Hypothalamus (tissue), 51 donors: Measurements from ENCODE around the gene SSX4B.
"Not testable (repeated sequence)": the region's sequence is repeated elsewhere in the genome, so short reads cannot be mapped to it uniquely, and the experiment has no call there.

Source experiments
- DNase-seq, 51 donors: peaks; one replicate each; lab custom pipeline; 2025; lab: John Stamatoyannopoulos, UW

The SSX4B gene, protein sequence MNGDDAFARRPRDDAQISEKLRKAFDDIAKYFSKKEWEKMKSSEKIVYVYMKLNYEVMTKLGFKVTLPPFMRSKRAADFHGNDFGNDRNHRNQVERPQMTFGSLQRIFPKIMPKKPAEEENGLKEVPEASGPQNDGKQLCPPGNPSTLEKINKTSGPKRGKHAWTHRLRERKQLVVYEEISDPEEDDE

GRCh38 chrX:48411860-48412259 is at the start of gene SSX4B:
TSS of gene SSX4B (minus strand) at chrX:48411960. CDS start at chrX:48411372, 588 bp downstream.
- not testable (repeated sequence) for DNase-seq

DNA sequence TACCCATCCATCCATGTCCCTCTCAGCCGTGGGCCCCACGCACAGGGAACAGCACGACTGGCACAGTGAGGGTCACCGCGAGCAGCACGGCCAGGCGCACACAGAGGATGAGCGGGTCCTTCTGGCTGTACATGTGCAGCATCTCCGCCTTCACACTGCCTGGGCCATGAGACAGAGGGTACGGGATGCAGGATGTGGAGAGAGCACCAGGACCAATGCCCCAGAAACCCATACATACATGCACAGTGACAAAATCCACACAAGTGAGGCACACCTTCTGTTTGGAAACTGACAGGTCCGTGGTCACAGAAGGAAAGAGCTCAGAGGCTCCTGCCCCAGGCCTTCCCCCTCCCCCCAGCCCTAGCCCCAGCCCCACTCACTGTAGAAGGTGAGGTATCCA is 48.8 kb upstream of the SSX4B start:
- DNase-seq: no peak

- DNase-seq: no peak
Measured at GRCh38 chrX:48460031-48460430, 48.3 kb upstream of the SSX4B start.

DNA sequence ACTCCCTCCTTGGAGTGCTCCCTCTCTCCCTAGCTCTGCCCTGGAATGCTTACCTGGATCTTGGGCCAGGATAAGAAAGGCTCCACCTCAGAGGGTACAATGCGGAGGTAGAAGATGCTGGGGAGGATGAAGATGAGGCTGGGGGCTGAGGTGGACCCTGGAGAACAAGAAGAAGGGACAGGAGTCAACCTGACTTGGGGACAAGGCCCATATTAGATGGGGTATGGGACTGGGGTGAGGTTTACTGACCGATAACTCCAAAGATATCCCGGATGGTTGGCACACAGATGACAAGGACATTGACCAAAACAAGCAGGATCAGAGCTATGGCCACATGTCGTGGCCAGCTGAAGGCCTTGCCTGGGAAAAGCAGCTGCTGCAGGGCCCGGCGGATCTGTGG is 47.7 kb upstream of the SSX4B start:
- DNase-seq: no peak

DNA sequence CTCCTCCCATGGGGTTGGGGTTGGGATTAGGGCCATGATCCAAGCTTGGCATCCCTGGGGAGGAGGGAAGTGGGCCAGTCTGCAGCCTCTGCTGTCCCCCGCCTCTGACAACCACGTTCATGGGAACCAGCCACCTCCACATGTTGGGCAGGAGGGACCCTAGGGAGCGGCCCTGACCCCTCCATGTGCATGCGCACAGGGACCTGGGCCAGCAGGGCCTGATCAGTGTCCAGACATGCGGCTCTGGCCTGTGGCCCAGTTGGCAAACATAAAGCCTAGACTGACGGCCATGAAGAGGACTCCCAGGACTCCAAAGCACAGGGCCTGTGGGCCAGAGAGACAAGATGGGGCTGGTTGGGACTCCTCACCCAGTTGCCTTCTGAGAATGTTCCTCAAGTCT is 47.0 kb upstream of the SSX4B start:
- no peak for DNase-seq

GRCh38 chrX:48456628-48457331 is 45.0 kb upstream of the SSX4B start:
- no peak for DNase-seq

DNA sequence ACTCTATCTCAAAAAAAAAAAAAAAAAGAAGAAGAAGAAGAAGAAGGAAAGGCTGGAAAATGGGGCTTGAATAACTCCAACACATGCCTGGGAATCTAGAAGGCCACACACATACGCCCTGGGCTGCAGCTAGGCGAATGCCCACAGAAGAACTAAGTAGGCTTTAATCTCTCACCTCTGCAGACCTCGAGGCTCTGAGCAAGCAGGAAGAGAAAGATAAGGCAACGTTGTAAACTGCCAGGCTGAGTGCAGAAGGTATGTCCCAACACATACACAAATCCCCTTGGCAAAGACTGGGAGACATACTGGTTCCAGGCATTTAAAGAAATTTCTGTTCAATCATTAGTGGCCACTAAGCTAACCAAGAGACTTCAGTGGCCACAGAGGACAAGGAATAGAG is 39.9 kb upstream of the SSX4B start:
- DNase-seq: no peak

GRCh38 chrX:48450076-48450475 is 38.3 kb upstream of the SSX4B start:
- no peak for DNase-seq

GRCh38 chrX:48447201-48447600 is 35.4 kb upstream of the SSX4B start:
- DNase-seq: not testable (repeated sequence)

GRCh38 chrX:48433713-48434112 is 22.0 kb upstream of the SSX4B start:
- DNase-seq: not testable (repeated sequence)

GRCh38 chrX:48430166-48430565 is 18.4 kb upstream of the SSX4B start:
- DNase-seq: not testable (repeated sequence)

GRCh38 chrX:48429606-48430005 is 17.8 kb upstream of the SSX4B start:
- DNase-seq: not testable (repeated sequence)

- not testable (repeated sequence) for DNase-seq
Measured at GRCh38 chrX:48427027-48427716, 15.4 kb upstream of the SSX4B start.

DNA sequence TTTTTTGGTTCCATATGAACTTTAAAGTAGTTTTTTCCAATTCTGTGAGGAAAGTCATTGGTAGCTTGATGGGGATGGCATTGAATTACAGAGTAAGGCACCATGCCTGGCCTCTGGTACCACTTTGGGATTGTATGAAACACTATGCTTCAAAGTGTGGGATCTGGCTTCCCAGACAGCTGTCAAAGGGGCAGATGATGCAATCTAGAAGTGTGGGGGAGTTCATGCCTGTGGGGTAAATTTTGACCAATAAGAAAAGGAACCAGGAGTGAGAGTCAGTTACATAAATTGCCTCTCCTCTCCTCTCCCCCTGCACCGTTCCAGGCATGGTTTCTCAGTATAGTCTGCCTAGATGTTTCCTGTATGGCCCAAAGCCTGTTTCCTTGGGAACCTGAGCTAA is 13.9 kb downstream of the SSX4B start:
- DNase-seq: not testable (repeated sequence)

DNA sequence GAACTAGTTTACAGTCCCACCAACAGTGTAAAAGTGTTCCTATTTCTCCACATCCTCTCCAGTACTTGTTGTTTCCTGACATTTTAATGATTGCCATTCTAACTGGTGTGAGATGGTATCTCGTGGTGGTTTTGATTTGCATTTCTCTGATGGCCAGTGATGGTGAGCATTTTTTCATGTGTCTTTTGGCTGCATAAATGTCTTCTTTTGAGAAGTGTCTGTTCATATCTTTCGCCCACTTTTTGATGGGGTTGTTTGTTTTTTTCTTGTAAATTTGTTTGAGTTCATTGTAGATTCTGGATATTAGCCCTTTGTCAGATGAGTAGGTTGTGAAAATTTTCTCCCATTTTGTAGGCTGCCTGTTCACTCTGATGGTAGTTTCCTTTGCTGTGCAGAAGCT is 14.8 kb downstream of the SSX4B start:
- not testable (repeated sequence) for DNase-seq

DNA sequence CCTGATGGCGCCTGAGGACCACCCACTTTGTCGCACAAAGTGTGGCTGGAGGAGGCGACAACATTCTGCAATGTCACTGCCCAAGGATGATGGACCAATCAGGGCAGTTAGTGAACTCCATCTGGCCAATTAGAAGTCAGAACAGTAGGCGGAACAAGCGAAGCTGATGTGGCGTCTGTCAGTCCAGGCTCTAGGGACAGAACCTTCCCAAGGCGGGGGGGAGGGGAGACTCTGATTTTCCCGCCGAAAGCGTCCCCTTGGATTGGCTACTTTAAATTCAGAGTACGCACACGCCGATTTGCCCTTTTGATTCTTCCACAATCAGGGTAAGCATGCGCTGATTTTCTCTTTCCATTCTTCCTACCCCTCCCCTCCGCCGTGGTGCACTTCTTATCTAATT is 28.5 kb downstream of the SSX4B start, which contains the start of gene SSX4:
SSX4 (plus strand) TSS at position 301 of the 400 bp plus-strand sequence. CDS start 515 bp downstream, outside the sequence.
- not testable (repeated sequence) for DNase-seq

- not testable (repeated sequence) for DNase-seq
Measured at GRCh38 chrX:48370408-48370807, 41.4 kb downstream of the SSX4B start.

DNA sequence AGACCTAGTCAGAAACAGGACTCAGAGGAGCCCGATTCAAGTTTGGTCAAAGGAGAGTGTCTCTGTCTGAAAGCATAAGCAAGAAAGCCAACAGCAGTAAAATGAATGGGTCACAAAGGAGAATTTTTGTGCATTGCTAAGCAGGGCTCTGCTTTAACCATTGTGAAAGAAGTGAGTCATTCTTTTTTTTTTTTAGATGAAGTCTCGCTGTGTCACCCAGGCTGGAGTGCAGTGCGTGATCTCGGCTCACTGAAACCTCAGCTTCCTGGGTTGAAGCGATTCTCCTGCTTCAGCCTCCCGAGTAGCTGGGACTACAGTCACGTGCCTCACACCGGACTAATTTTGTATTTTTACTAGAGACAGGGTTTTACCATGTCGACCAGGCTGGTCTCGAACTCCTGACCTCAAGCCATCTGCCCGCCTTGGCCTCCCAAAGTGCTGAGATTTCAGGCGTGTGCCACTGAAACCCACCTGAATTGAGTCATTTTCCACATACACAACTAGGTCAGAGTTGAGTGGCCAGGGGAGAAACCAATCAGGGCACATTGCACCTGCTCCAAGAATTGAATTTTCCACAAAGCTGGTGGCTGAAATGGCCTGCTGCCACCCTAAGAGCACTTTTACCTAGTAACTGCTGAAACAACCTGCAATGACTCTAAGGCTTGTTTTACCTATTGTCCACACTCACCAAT is 43.9 kb downstream of the SSX4B start:
- not testable (repeated sequence) for DNase-seq

DNA sequence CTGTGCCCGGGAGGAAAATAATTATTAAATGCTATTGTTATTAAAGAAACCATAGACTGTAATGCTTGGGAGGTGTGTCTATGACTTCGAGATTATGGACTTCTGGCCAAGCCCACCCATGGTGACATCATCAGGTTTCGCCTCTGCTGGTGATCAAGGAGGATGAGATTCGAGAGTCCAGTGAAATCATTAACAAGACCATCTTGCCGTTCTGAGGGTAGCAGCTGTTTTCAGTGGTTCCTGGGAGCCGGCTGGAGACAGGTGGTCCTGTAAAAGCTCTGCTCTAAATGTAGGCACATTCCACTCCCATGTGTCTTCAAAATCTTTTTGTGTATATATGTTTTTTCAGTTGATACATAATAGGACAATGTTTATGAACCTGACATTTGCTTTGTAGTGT is 52.5 kb downstream of the SSX4B start:
- not testable (repeated sequence) for DNase-seq

DNA sequence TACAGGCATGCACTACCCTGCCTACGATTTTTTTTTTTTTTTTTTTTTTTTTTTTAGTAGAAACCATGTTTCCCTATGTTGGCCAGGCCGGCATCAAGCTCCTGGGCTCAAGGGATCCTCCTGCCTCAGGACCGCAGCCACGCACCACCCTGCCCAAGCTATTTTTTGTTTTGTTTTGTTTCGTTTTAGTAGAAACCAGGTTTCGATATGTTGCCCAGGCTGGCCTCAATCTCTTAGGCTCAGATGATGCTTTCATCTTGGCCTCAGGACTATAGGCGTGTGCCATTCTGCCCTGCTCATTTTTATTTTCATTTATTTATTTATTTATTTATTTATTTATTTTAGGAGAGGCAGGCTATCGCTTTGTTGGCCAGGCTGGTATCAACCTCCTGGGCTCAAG is 54.1 kb downstream of the SSX4B start:
- no peak for DNase-seq
